Neuronal stem cell (in vitro differentiated cells): ENCODE results near the gene NUP214.

Experiments used
- DNase-seq: peaks from one replicate; pipeline ENCODE4 v3.0.0-alpha.2; 2013; ENCODE audit warnings: low spot score
- H2AFZ ChIP-seq: one replicate; pipeline ENCODE4 v1.6.1; 2013; ENCODE audit warnings: mild to moderate bottlenecking, low read length, inconsistent platforms
- H2AK5ac ChIP-seq: 2 replicates; pipeline ENCODE4 v1.6.1; 2013; ENCODE audit warnings: low read depth, mild to moderate bottlenecking, inconsistent platforms, low read length, moderate library complexity, mixed read lengths
- H2BK120ac ChIP-seq: 2 replicates; pipeline ENCODE4 v1.6.1; 2013; ENCODE audit warnings: low read depth, mild to moderate bottlenecking, inconsistent platforms, low read length, moderate library complexity, mixed read lengths
- H2BK12ac ChIP-seq: one replicate; pipeline ENCODE4 v1.6.1; 2013; ENCODE audit warnings: low read length, inconsistent platforms
- H2BK15ac ChIP-seq: 2 replicates; pipeline ENCODE4 v1.6.1; 2013; ENCODE audit warnings: mild to moderate bottlenecking, low read length, inconsistent platforms, mixed read lengths
- H2BK5ac ChIP-seq: one replicate; pipeline ENCODE4 v1.6.1; 2013; ENCODE audit warnings: inconsistent platforms, mild to moderate bottlenecking, low read length, moderate library complexity
- H3K14ac ChIP-seq: one replicate; pipeline ENCODE4 v1.6.1; 2013; ENCODE audit warnings: low read length, inconsistent platforms
- H3K18ac ChIP-seq: 2 replicates; pipeline ENCODE4 v1.6.1; 2013; ENCODE audit warnings: low read length, inconsistent platforms
- H3K23ac ChIP-seq: 2 replicates; pipeline ENCODE4 v1.6.1; 2013; ENCODE audit warnings: low read depth, mild to moderate bottlenecking, mixed read lengths, low read length, inconsistent platforms; ENCODE audit not compliant: poor library complexity
- H3K27ac ChIP-seq: replicated peaks from 3 replicates; pipeline ENCODE4 v1.5.1; 2013; ENCODE audit warnings: low read length, inconsistent platforms
- H3K27me3 ChIP-seq, 3 experiments: 2 replicates each; pipeline ENCODE4 v1.6.1; 2013; ENCODE audit warnings: low read length in 3 of 3, mild to moderate bottlenecking in 2 of 3, inconsistent platforms in 1 of 3, low read depth in 1 of 3, mixed read lengths in 1 of 3, moderate library complexity in 1 of 3; ENCODE audit not compliant: control insufficient read depth in 3 of 3, insufficient read depth in 3 of 3
- H3K36me3 ChIP-seq, 2 donors: replicated peaks in 1 of 2; 2 replicates each; pipeline ENCODE4 v1.6.1; 2013; ENCODE audit warnings: low read length in 2 of 2; ENCODE audit not compliant: control insufficient read depth in 2 of 2, insufficient read depth in 2 of 2
- H3K4ac ChIP-seq: 2 replicates; pipeline ENCODE4 v1.6.1; 2013; ENCODE audit warnings: inconsistent platforms, mild to moderate bottlenecking, low read length, moderate library complexity
- H3K4me1 ChIP-seq, 2 donors: 1 replicate in 1 of 2; 2 replicates in 1 of 2; pipeline ENCODE4 v1.6.1; 2013; ENCODE audit warnings: low read length in 2 of 2, low read depth in 1 of 2; ENCODE audit not compliant: control insufficient read depth in 2 of 2, insufficient read depth in 1 of 2
- H3K4me2 ChIP-seq: one replicate; pipeline ENCODE4 v1.6.1; 2013; ENCODE audit warnings: mild to moderate bottlenecking, low read length, inconsistent platforms; ENCODE audit not compliant: insufficient read depth, poor library complexity, severe bottlenecking
- H3K4me3 ChIP-seq, 2 donors: 2 replicates each; pipeline ENCODE4 v1.5.1; 2013; ENCODE audit warnings: low read length in 2 of 2, mild to moderate bottlenecking in 2 of 2, inconsistent platforms in 1 of 2, moderate library complexity in 1 of 2
- H3K79me1 ChIP-seq: one replicate; pipeline ENCODE4 v1.6.1; 2013; ENCODE audit warnings: low read depth, mild to moderate bottlenecking, inconsistent platforms, low read length, moderate library complexity
- H3K9ac ChIP-seq: one replicate; pipeline ENCODE4 v1.6.1; 2013; ENCODE audit warnings: mild to moderate bottlenecking, low read depth, low read length, inconsistent platforms; ENCODE audit not compliant: poor library complexity
- H3K9me3 ChIP-seq, 2 donors: replicated peaks in 1 of 2; 2 replicates each; pipeline versions ENCODE3 to v1.6.1; 2013; ENCODE audit warnings: low read length in 2 of 2, mild to moderate bottlenecking in 2 of 2, inconsistent platforms in 1 of 2, low read depth in 1 of 2, mixed read lengths in 1 of 2, moderate library complexity in 1 of 2; ENCODE audit not compliant: control insufficient read depth in 2 of 2, insufficient read depth in 1 of 2
- H4K8ac ChIP-seq: one replicate; pipeline ENCODE4 v1.6.1; 2013; ENCODE audit warnings: low read depth, mild to moderate bottlenecking, inconsistent platforms, low read length, moderate library complexity
- H4K91ac ChIP-seq: one replicate; pipeline ENCODE4 v1.6.1; 2013; ENCODE audit warnings: low read length, low read depth, mild to moderate bottlenecking, inconsistent platforms; ENCODE audit not compliant: poor library complexity
- WGBS, 2 donors: extraction: QIAGEN DNeasy Blood & Tissue Kit; methylation state at CpG; one replicate each; pipeline ENCODE4 v1.1.7; 2013; ENCODE audit warnings: missing lambda C conversion rate in 2 of 2, mixed read lengths in 1 of 2; ENCODE audit not compliant: insufficient read length in 2 of 2, insufficient replicate concordance in 1 of 2; ENCODE audit errors: extremely low coverage in 2 of 2; 5-methylcytosine and 5-hydroxymethylcytosine counted together

The NUP214 gene

DNA sequence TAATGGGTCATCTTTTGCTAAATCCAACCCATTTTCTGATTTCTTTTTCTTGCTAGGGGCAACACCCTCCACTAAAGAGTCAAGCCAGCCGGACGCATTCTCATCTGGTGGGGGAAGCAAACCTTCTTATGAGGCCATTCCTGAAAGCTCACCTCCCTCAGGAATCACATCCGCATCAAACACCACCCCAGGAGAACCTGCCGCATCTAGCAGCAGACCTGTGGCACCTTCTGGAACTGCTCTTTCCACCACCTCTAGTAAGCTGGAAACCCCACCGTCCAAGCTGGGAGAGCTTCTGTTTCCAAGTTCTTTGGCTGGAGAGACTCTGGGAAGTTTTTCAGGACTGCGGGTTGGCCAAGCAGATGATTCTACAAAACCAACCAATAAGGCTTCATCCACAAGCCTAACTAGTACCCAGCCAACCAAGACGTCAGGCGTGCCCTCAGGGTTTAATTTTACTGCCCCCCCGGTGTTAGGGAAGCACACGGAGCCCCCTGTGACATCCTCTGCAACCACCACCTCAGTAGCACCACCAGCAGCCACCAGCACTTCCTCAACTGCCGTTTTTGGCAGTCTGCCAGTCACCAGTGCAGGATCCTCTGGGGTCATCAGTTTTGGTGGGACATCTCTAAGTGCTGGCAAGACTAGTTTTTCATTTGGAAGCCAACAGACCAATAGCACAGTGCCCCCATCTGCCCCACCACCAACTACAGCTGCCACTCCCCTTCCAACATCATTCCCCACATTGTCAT is 72.0 kb downstream of the NUP214 start:
- Histone ChIP-seq H3K79me1 (peaks cover 2% of the 10 kb centered on the region), H3K4me2 (no peak overlapping the region), H2AFZ (no peak overlapping the region), H3K9ac (no peak overlapping the region), H3K4me1 (no peaks in the 10 kb centered on the region), H4K8ac (no peak overlapping the region), H3K4ac (no peak overlapping the region), H3K18ac (no peak overlapping the region), H3K36me3 (peaks cover 37 to 92% of the 10 kb centered on the region in 2 donors), H3K14ac (no peak overlapping the region), H3K23ac (peak overlapping the region; percentile 80), H3K9me3 (no peaks in the 10 kb centered on the region), H2BK15ac (no peak overlapping the region), H3K4me3 (no peak overlapping the region), H2BK5ac (no peak overlapping the region), H4K91ac (no peak overlapping the region), H2AK5ac (no peak overlapping the region), H3K27ac (no peak overlapping the region), H3K27me3 (no peaks in the 10 kb centered on the region), H2BK120ac (no peak overlapping the region), H2BK12ac (no peak overlapping the region)
- no peak for DNase-seq
- WGBS, 2 donors = no CpG with 5 or more reads among the region's 11 CpGs

DNA sequence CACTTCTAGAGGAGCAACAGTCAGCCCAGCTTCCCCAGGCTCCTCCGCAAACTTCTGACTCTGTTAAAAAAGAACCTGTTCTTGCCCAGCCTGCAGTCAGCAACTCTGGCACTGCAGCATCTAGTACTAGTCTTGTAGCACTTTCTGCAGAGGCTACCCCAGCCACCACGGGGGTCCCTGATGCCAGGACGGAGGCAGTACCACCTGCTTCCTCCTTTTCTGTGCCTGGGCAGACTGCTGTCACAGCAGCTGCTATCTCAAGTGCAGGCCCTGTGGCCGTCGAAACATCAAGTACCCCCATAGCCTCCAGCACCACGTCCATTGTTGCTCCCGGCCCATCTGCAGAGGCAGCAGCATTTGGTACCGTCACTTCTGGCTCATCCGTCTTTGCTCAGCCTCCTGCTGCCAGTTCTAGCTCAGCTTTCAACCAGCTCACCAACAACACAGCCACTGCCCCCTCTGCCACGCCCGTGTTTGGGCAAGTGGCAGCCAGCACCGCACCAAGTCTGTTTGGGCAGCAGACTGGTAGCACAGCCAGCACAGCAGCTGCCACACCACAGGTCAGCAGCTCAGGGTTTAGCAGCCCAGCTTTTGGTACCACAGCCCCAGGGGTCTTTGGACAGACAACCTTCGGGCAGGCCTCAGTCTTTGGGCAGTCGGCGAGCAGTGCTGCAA is 72.8 kb downstream of the NUP214 start:
- no peak overlapping the region for H3K4me2 ChIP-seq
- H3K27ac ChIP-seq = no peak overlapping the region
- H2AK5ac ChIP-seq = no peak overlapping the region
- H2BK12ac ChIP-seq = no peak overlapping the region
- no peak overlapping the region for H4K91ac ChIP-seq
- H3K9me3 ChIP-seq = no peaks in the 10 kb centered on the region
- peak overlapping the region; percentile 80 for H3K23ac ChIP-seq
- WGBS, 2 donors = no CpG with 5 or more reads among the region's 15 CpGs
- H3K4ac ChIP-seq = no peak overlapping the region
- DNase-seq = no peak
- no peaks in the 10 kb centered on the region for H3K4me1 ChIP-seq
- no peak overlapping the region for H2BK5ac ChIP-seq
- no peak overlapping the region for H3K18ac ChIP-seq
- peaks cover 39 to 88% of the 10 kb centered on the region in 2 donors for H3K36me3 ChIP-seq
- peaks cover 2% of the 10 kb centered on the region for H3K79me1 ChIP-seq
- H3K27me3 ChIP-seq = no peaks in the 10 kb centered on the region
- H2AFZ ChIP-seq = no peak overlapping the region
- no peak overlapping the region for H3K4me3 ChIP-seq
- peak overlapping the region; percentile 58 for H3K14ac ChIP-seq
- H3K9ac ChIP-seq = no peak overlapping the region
- no peak overlapping the region for H2BK120ac ChIP-seq
- H2BK15ac ChIP-seq = no peak overlapping the region
- H4K8ac ChIP-seq = peak overlapping the region; percentile 84

- H3K36me3 ChIP-seq = peaks cover 40 to 93% of the 10 kb centered on the region in 2 donors
- no CpG with 5 or more reads among the region's 3 CpGs for WGBS, 2 donors
Observed at GRCh38 chr9:131201856-131202255, 76.5 kb downstream of the NUP214 start.

DNA sequence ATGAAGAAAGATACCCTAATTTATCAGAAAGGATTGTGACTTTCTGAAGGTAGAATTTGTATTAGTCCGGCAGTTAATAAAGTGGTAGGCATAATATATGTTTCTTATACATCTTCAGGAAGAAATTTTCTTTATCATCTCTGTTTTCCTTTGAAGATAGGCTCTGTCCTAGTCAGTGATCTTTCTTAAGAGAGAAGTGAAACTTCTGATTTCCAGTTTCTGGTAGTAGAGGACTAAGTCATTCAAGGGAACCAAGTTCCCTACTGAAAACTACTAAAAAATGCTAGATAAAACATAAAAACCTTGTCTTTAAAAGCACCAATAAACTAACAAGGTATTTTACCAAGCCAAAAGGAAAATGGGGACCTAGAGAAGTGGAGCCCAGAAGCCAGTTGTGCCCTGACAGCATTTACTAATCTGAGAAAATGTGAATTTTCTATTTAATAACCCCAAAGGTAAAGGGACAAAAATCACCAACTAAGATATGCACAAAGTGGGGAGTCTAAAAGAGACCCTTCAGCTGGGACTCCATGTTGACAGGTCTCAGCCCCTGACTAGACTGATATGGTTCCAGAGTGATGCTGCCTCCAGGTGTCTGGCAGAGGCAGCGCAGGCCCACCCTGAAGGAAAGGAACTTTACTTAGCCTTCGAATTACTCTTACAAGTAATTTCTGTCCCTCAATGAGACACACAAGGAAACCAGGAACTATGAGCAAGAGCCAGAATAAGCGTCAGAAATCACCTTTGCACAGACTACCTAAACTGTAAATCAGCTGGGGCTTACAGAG is 78.2 kb downstream of the NUP214 start:
- Histone ChIP-seq H2AFZ (no peak overlapping the region), H4K91ac (no peak overlapping the region), H3K4me1 (no peaks in the 10 kb centered on the region), H3K23ac (no peak overlapping the region), H2BK120ac (no peak overlapping the region), H3K27ac (no peak overlapping the region), H2BK12ac (no peak overlapping the region), H3K27me3 (no peaks in the 10 kb centered on the region), H3K18ac (no peak overlapping the region), H3K9ac (no peak overlapping the region), H3K4me2 (no peak overlapping the region), H3K14ac (no peak overlapping the region), H3K36me3 (peaks cover 28 to 90% of the 10 kb centered on the region in 2 donors), H2BK15ac (no peak overlapping the region), H2BK5ac (no peak overlapping the region), H3K4ac (no peak overlapping the region), H3K9me3 (no peaks in the 10 kb centered on the region), H2AK5ac (no peak overlapping the region), H4K8ac (no peak overlapping the region), H3K79me1 (no peaks in the 10 kb centered on the region), H3K4me3 (no peak overlapping the region)
- WGBS, 2 donors = no CpG with 5 or more reads among the region's 4 CpGs
- no peak for DNase-seq

More at GRCh38 chr9:131201856-131202255, 76.5 kb downstream of the NUP214 start:
- H3K27me3 ChIP-seq = no peaks in the 10 kb centered on the region
- no peak for DNase-seq
- H2BK5ac ChIP-seq = no peak overlapping the region
- no peak overlapping the region for H3K4me2 ChIP-seq
- H3K9ac ChIP-seq = no peak overlapping the region
- H3K4ac ChIP-seq = no peak overlapping the region
- H3K18ac ChIP-seq = no peak overlapping the region
- H3K4me3 ChIP-seq = no peak overlapping the region
- no peak overlapping the region for H4K8ac ChIP-seq
- H2BK15ac ChIP-seq = no peak overlapping the region
- H2AFZ ChIP-seq = no peak overlapping the region
- no peaks in the 10 kb centered on the region for H3K9me3 ChIP-seq
- no peak overlapping the region for H3K27ac ChIP-seq
- no peak overlapping the region for H2BK12ac ChIP-seq
- H3K4me1 ChIP-seq = no peaks in the 10 kb centered on the region
- H2AK5ac ChIP-seq = no peak overlapping the region
- H3K79me1 ChIP-seq = no peaks in the 10 kb centered on the region
- H4K91ac ChIP-seq = no peak overlapping the region
- no peak overlapping the region for H3K23ac ChIP-seq
- no peak overlapping the region for H2BK120ac ChIP-seq
- no peak overlapping the region for H3K14ac ChIP-seq
